ENCODE measurements around the gene UTP11.
A peak's percentile ranks its signal among the peaks of the same experiment; 100 is the strongest.
"Not testable (repeated sequence)": the region's sequence is repeated elsewhere in the genome, so short reads cannot be mapped to it uniquely, and the experiment has no call there.

The UTP11 gene

GRCh38 chr1:38028105-38028591, 15.6 kb downstream of the UTP11 start:
- peak; percentile 65 to 78 for DNase-seq

DNA sequence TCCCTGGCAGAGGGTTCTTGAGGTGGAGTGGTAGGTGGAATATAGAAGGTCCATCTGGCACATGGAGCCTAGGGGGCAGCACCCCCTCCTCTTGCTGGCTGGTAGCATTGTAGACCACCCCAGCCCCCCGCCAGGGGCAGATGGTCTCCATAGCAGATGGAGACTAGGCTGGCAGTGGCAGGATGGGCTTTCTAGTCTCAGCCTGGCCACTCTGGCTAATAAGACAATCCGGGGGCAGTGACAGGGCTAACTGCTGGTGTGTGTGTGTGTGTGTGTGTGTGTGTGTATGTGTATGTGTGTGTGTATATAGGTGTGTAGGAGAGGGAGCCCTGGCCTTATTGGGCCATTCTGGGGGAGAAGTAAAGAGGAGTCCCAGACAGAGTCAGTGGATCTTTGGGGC, 16.1 kb downstream of the UTP11 start:
- peak; percentile 94 to 96 for DNase-seq

GRCh38 chr1:38029081-38029681, 16.6 kb downstream of the UTP11 start:
- peak; percentile 74 to 82 for DNase-seq

GRCh38 chr1:38029685-38030511, 17.4 kb downstream of the UTP11 start:
- DNase-seq: peak; percentile 25 to 52

- DNase-seq: no peak
Observed at GRCh38 chr1:38030596-38031512, 18.3 kb downstream of the UTP11 start.

DNA sequence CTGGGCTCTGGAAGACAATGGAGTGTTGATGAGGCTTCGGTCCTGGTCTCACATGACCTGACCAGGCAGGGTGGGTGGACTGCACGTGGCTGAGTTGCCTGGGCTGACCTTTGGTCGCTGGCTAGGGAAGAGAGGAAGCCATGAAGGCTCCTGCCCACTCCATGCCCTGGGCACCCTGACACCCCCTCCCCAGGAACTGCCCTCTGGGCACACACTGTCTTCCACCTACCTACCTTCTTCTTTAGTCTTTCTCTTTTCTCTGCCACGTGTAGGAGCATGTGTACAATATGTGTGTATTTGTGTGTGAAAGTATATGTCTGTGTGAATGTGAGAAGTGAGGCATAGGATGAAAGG, 19.0 kb downstream of the UTP11 start:
- no peak for DNase-seq

DNA sequence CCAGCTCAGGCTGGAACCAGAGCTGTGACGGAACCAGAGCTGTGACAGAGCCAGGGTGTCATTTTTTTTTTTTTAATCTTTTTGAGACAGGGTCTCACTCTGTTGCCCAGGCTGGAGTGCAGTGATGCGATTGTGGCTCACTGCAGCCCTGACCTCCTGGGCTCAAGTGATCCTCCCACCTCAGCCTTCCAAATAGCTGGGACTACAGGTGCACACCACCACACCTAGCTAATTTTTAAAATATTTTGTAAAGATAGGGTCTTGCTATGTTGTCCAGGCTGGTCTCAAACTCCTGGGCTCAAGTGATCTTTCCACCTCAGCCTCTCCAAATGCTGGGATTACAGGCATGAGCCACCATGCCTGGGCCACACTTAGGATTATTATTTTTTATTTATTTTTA, 20.5 kb downstream of the UTP11 start:
- not testable (repeated sequence) for DNase-seq

- no peak for DNase-seq
Observed at GRCh38 chr1:38034871-38035270, 22.3 kb downstream of the UTP11 start.

DNA sequence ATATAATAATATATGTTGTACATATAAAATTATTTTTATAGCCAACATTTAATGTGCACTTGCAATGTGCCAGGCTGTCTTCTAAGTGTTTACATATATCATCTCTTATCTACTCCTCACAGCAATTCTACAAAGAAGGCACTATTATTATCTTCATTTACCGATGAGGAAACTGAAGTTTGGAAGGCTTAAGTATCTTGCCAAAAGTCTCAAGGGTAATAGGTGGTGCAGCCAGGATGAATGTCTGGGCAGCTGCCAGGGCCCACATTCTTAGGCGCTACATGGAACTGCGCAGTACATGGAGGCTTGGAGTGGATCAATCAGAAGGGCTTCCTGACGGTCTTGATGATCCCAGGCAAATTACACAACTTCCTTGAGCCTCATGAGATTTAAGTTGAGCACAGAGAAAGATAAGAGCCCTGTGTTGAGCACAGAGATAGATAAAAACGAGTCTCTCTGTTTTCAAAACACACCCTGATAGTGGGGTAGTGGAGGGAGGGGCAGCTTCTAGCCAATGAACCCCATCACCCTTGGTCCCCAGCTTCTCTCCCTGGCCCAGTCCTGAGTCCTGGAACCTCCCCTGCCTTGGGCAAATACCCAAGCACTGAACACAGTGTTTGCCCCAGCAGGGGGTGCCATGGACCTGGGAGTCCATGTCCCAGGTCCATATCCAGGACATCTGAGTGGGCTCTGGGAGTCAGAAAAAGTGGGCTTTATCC, 24.8 kb downstream of the UTP11 start:
- peak; percentile 35 to 43 for DNase-seq

DNA sequence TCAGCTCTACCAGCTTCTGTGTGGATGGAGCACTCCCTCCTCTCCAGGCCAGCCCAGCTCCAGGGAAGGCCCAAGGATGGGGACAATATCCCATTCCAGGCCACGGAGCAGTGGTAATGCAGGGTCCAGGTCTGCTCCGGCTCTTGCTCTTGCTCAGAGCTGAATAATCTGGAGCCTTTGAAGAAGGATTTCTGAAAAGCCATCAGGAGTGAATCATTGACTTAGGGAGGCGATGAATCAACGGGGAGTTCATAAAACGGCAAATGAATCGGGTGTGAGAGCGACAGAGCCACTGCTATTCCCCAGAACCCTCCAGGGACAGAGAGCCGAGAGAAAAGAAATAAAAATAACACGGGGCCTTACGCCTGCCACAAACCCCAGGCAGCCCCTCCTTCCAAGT, 26.3 kb downstream of the UTP11 start:
- no peak for DNase-seq

- DNase-seq: no peak
Observed at GRCh38 chr1:38039331-38040088, 27.0 kb downstream of the UTP11 start.

DNA sequence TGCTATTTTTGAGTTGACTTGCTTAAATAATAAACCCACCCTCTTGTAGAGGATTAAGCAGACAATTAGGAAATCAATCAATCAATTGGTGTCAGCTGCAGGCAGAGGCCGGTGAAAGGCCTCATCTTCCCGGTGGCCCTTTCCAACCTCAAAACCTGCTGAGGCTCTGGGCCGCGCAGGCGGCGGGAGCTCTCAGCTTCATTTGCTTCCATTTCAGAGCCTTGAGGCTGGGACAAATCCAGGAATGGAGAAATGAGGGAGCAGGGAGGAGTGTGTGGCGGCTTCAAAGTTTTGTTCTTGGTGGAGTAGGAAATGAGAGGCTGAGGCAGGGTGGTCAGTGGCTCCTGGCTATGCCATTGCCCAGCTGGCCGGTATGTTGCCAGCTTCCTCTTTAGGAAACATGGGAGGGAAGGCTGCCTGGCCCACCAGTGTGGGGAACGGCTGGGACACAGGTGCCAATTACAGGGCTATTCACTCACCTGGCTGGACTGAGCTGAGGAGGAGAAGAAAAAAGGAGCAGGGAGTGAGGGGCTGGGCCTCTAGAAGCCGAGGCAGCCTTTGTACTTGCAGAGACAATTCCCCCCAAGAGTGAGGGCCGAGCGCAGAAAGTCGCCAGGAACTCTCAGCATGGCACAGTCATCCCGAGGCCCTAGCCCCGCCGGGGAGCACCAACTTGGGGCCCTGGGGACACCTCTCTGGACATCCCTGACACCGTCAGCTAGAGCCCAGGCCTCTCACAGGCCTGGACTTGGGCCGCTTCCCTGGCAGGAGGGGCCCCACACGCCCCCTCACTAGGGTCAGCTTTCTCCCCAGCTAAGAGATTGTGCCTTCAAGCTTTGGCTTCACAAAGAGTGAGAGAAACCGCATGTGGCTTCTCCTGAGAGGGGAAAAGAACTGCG, 29.7 kb downstream of the UTP11 start:
- DNase-seq: no peak

- DNase-seq: no peak
Observed at GRCh38 chr1:38043036-38043747, 30.7 kb downstream of the UTP11 start.

- DNase-seq: peak; percentile 8 to 16
Observed at GRCh38 chr1:38044221-38045215, 32.0 kb downstream of the UTP11 start.

DNA sequence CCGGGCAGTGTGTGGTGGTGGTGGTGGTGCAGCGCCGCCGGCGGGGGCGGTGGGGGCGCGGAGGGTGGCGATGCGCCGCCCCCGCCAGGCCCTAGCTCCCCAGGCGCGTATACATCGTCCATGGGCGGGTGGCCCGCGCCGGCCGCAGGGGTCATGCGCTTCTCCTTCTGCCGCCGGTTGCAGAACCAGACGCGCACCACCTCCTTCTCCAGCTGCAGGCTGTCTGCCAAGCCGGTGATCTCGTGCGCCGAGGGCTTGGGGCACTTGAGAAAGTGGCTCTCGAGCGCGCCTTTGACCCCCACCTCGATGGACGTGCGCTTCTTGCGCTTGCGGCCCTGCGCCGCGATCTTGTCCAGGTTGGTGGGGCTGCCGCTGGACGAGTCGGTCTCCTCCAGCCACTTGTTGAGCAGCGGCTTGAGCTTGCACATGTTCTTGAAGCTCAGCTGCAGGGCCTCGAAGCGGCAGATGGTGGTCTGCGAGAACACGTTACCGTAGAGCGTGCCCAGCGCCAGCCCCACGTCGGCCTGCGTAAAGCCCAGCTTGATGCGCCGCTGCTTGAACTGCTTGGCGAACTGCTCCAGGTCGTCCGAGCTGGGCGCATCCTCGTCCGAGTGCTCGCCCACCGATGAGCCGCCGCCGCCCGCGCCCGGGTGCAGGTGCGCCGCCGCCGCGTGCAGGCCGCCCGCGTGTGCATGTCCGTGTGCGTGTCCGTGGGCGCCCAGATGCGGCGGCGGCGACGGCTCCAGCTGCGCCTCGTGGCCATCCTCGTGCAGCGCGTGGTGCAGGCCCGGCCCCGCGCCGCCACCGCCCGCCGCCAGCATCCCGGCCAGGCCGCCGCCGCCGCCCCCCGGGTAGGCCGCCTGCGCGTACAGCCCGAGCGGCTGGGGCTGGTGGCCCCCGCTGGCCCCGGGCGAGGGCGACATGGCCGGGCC, 33.1 kb downstream of the UTP11 start:
- DNase-seq: peak; percentile 54 to 75

DNA sequence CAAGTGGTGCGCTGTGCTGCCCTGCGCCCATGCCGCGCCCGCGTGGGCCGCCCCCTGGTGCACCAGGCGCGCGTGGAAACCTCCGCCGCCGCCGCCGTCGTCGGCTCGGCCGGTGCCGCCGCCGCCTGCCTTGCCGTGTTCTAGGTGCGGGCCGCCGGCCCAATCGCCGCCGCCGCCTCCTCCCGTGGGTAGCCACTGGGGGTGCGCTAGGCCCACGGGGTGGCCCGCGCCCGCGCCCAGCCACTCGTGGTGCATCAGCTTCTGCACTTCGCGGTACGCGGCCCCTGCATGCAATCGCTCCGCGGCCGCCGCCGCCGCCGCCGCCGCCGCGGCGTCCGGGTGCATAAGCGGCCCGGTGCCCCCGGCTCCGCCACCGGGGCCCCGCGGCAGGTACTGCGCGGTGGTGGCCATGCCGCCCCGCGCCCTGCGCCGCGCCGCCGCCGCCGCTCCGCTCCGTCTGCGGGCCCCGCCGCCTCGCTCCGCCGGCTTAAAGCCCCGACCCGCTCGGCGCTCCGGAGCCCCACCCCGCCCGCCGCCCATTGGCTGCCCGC, 33.9 kb downstream of the UTP11 start, which contains the start of gene POU3F1:
Gene POU3F1, minus strand, starts transcription at position 461 of the 551 bp plus-strand sequence. Its CDS starts 50 bp downstream, at position 411.
- peak in 1 of 2 experiments; percentile 50 for DNase-seq

Data from NCI-H524 (cell line).